AG04450 (cell line): ENCODE measurements around the gene MAPRE3. TPM values are rescaled to one million over a fixed set of nuclear protein-coding genes. Genes with fewer than 3 reads are reported as not detected.

Source experiments
- CTCF ChIA-PET: fragments of 300-600, 350-600 bp; formaldehyde crosslinking; extraction: SDS; loops from one replicate; lab custom pipeline; 2022; ENCODE audit warnings: antibody characterized with exemption, inconsistent platforms; lab: Charles Lee
- POLR2A ChIA-PET: fragments of 350-600 bp; formaldehyde crosslinking; extraction: SDS; loops from one replicate; lab custom pipeline; 2021; ENCODE audit warnings: antibody characterized with exemption, inconsistent platforms; lab: Yijun Ruan, JAX
- DNase-seq: peaks from one replicate; pipeline ENCODE4 v3.0.0-alpha.2; 2011; ENCODE audit warnings: low read depth, low spot score
- H3K27ac ChIP-seq: one replicate; pipeline ENCODE4 v1.5.1; 2012; ENCODE audit warnings: low read depth, low read length, control low read depth
- H3K27me3 ChIP-seq: one replicate; pipeline ENCODE4 v1.6.0; 2012; ENCODE audit warnings: low read length; ENCODE audit not compliant: control insufficient read depth, insufficient read depth
- H3K4me3 ChIP-seq: 2 replicates; pipeline ENCODE4 v1.5.1; 2011; ENCODE audit warnings: mild to moderate bottlenecking, low read depth, low read length, control low read depth
- H3K9me3 ChIP-seq: 2 replicates; pipeline ENCODE4 v1.5.1; 2012; ENCODE audit warnings: low read length; ENCODE audit not compliant: control insufficient read depth, insufficient read depth
- polyA plus RNA-seq: library from polyadenylated mRNA; depleted of rRNA; stranded (reverse); fragments of >200 nt; gene quantifications from 2 replicates; pipeline ENCODE4 v1.2.3, GENCODE V29; 2011
- TF ChIP-seq, protein P1 (sequence below): IDR thresholded peaks from 2 replicates; pipeline ENCODE4 v1.5.1; 2011; ENCODE audit warnings: low read depth, low read length, control low read depth, inconsistent platforms

Gene MAPRE3
- polyA plus RNA-seq, 1 experiment = 16.8 TPM

DNA sequence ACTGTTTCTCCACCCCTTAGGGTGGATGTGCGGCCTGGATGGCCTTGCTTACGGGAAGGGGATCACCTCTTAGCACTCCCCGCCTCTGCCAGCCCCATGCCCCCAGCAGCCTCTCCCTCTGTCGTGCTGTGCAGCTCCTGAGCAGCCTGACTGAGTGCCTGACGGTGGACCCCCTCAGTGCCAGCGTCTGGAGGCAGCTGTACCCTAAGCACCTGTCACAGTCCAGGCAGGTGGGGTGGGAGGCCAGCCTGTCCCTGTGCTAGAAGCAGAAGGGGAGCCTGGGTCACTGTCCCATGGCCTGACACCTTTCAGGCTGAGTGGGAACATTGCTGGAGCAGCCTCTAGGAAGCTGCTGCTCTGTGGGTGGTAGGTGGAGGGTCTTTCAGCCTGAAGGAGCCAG lies 67.6 kb downstream of the MAPRE3 start:
- TF ChIP-seq, protein P1, sequence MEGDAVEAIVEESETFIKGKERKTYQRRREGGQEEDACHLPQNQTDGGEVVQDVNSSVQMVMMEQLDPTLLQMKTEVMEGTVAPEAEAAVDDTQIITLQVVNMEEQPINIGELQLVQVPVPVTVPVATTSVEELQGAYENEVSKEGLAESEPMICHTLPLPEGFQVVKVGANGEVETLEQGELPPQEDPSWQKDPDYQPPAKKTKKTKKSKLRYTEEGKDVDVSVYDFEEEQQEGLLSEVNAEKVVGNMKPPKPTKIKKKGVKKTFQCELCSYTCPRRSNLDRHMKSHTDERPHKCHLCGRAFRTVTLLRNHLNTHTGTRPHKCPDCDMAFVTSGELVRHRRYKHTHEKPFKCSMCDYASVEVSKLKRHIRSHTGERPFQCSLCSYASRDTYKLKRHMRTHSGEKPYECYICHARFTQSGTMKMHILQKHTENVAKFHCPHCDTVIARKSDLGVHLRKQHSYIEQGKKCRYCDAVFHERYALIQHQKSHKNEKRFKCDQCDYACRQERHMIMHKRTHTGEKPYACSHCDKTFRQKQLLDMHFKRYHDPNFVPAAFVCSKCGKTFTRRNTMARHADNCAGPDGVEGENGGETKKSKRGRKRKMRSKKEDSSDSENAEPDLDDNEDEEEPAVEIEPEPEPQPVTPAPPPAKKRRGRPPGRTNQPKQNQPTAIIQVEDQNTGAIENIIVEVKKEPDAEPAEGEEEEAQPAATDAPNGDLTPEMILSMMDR = no peak
- Histone ChIP-seq H3K27ac (no peak overlapping the region), H3K27me3 (no peaks in the 10 kb centered on the region), H3K9me3 (no peaks in the 10 kb centered on the region; the same call in 1 of the 2 replicates), H3K4me3 (no peak overlapping the region)
- DNase-seq = no peak
- ChIA-PET CTCF (no interaction called here), POLR2A (interaction anchor here (4.2 kb wide), 1 partner anchor 12 kb away, joined by 22 read pairs; the partner anchor contains the start of gene AGBL5)

DNA sequence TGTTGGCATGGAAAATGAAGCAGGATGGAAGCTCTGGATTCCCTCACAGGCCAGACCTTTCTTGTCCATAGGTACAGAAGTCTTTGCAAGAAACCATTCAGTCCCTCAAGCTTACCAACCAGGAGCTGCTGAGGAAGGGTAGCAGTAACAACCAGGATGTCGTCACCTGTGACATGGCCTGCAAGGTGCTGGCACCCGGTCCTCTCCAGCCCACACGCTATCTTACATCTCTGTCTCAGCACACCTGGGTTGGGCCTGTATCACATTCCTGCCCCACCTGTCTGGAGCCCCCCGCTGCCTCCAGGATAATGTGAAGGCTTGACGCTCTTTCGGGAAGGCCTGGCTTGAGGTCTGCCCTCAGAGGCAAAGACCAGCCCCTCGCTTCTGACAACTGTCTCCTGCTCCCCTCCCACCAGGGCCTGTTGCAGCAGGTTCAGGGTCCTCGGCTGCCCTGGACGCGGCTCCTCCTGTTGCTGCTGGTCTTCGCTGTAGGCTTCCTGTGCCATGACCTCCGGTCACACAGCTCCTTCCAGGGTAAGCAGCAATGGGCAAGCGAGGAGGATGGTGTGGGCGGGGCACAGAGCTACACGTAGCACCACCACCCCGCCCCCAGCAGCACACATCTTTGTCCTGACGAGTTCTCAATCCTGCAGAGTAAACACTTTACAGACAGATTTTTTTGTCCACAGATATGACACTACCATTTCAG lies 68.3 kb downstream of the MAPRE3 start:
- DNase-seq = no peak
- H3K27me3 ChIP-seq = no peaks in the 10 kb centered on the region
- no peak overlapping the region for H3K4me3 ChIP-seq
- TF ChIP-seq, protein P1 = no peak
- CTCF ChIA-PET = no interaction called here
- H3K9me3 ChIP-seq = no peaks in the 10 kb centered on the region
- POLR2A ChIA-PET = interaction anchor here (4.2 kb wide), 1 partner anchor 12 kb away, joined by 22 read pairs; the partner anchor contains the start of gene AGBL5
- no peak overlapping the region for H3K27ac ChIP-seq

DNA sequence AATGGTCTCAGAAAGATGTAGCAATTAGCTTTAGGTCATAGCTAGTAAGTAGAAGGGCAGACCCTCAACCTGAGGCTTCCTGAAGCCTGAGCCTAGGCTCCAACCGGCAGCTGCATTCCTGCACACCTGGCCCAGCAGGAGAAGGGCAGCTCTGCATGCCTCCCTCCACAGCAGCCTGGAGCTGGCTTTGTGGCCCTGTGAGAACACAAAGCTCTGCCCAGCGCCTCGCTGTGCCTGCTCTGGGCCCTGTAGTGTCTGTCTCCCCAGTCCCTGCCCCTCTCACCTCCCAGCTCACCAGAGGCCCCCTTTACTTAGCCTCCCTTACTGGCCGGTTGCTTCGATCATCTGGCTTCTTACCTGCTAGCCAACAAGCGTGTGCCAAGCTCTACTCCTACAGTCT lies 69.0 kb downstream of the MAPRE3 start:
- CTCF ChIA-PET = no interaction called here

DNA sequence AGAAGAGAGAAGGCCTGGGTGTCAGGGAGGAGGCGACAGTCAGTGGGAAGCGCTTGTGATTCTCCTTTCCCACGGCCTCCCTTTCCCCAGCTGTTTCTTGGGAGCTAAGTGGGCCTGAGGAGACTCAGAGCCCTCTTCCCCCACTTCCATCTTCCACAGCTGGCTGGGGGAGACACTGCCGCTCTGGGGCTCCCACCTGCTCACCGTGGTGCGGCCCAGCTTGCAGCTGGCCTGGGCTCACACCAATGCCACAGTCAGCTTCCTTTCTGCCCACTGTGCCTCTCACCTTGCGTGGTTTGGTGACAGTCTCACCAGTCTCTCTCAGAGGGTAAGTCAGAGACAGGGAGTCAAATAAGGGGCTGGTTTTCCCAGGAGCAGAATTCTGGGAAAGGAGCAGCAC lies 69.4 kb downstream of the MAPRE3 start:
- no peak for DNase-seq
- TF ChIP-seq, protein P1 = no peak
- ChIA-PET POLR2A (interaction anchor here (4.2 kb wide), 1 partner anchor 11 kb away, joined by 22 read pairs; the partner anchor contains the start of gene AGBL5), CTCF (no interaction called here)
- no peaks in the 10 kb centered on the region for H3K27me3 ChIP-seq
- no peaks in the 10 kb centered on the region for H3K9me3 ChIP-seq
- H3K4me3 ChIP-seq = no peak overlapping the region
- no peak overlapping the region for H3K27ac ChIP-seq

More for the DNA sequence above, 69.0 kb downstream of the MAPRE3 start:
- H3K27ac ChIP-seq = no peak overlapping the region
- no peak overlapping the region for H3K4me3 ChIP-seq
- no peak for DNase-seq
- TF ChIP-seq, protein P1 = no peak
- H3K9me3 ChIP-seq = no peaks in the 10 kb centered on the region
- POLR2A ChIA-PET = interaction anchor here (4.2 kb wide), 1 partner anchor 11 kb away, joined by 22 read pairs; the partner anchor contains the start of gene AGBL5
- no peaks in the 10 kb centered on the region for H3K27me3 ChIP-seq

DNA sequence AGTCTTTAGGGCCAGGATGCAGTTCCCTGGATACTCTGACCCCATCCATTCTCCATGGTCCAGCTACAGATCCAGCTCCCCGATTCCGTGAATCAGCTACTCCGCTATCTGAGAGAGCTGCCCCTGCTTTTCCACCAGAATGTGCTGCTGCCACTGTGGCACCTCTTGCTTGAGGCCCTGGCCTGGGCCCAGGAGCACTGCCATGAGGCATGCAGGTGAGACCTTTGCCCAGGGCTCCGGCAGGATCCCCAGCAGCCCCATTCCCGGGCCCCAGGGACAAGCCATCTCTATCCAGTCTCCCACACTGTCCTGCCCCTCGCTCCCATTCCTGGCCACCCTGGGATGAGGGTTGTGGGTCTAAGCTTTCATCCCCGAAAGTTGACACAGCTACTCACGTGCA lies 69.8 kb downstream of the MAPRE3 start:
- Histone ChIP-seq H3K27ac (no peak overlapping the region), H3K9me3 (no peaks in the 10 kb centered on the region), H3K4me3 (no peak overlapping the region), H3K27me3 (no peaks in the 10 kb centered on the region)
- TF ChIP-seq, protein P1 = no peak
- ChIA-PET CTCF (no interaction called here), POLR2A (interaction anchor here (4.2 kb wide), 1 partner anchor 10 kb away, joined by 22 read pairs; the partner anchor contains the start of gene AGBL5)
- no peak for DNase-seq
